ENCODE measurements around the gene FGD4.

Gene FGD4

DNA sequence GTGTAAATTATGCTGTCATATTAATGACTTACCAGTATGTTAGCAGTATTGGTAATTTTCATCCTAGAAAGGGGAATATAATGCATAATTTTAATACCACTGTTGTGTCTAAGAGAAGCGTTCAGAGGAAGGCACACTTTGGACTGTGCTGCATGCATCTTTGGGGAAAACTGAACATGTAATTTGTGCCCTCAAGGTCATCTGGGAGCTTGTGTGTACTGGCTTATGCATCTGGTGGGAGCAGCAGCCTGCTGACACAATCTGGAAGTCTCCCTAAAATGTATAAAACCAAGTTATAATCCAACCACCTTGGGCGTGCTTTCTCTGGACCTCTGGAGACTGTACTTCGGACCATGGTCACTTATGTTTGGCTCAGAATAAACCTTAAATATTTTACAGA lies 14.1 kb downstream of the FGD4 start:
- no peak for DNase-seq

DNA sequence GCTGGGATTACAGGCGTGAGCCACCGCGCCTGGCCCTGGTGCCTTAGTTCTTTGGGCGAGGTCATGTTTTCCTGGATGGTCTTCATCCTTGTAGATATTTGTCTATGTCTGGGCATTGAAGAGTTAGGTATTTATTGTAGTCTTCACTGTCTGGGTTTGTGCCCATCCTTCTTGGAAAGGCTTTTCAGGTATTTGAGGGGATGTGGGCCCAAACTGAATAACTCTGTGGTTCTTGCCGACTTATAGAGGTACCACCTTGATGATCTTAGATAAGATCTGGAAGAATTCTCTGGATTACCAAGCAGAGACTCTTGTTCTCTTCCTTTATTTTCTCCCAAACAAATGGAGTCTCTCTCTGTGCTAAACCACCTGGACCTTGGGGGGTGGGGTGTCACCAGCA lies 18.9 kb downstream of the FGD4 start:
- no peak for DNase-seq

DNA sequence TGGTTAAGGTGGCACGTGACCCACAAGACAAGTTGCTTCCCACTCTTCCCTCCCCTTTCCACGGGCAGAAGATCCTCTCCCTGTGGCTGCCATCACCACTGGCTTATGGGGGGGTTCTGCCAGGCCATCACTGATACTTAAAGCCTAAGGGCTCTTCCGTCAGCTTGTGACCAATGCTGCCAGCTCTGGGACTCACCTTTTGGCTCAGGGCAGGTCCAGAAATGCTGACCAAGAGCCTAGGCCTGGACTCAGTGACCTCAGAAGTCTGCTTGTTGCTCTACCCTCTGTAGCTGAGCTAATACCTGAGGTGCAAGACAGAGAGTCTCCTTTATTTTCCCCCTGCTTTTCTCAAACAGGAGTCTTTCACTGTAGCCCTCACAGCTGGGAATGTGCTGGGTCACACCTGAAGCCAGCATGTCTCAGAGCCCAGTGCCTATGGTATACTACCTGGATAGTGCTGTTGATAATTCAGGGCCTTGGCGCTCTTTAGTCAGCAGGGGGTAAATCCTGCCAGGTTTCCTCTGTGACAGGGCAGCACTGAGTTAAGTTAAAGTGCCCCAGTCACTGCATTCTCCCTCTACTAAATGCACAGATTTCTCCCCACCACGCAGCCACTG lies 19.7 kb downstream of the FGD4 start:
- DNase-seq: no peak

DNA sequence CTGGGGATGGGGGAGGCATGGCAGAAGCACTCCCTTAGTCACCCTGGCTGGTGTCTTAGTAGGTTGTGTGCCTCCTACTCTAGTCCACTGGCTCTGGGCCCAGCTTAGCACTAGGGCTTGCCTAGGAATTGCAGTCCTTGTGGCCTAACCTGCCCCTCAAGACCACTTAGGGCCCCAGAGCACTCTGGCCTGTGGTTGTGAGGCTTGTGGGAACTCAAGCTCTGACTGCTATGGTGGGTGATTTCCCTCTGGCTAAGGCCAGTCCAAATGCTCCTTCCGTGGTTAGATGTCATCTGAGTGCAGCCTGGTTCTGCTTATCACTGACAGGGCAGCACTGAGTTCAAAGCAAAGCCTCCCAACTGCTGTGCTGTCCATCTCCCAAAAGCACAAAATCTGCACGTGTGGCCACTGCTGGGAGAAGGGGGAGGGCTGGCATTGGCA lies 20.2 kb downstream of the FGD4 start:
- no peak for DNase-seq

DNA sequence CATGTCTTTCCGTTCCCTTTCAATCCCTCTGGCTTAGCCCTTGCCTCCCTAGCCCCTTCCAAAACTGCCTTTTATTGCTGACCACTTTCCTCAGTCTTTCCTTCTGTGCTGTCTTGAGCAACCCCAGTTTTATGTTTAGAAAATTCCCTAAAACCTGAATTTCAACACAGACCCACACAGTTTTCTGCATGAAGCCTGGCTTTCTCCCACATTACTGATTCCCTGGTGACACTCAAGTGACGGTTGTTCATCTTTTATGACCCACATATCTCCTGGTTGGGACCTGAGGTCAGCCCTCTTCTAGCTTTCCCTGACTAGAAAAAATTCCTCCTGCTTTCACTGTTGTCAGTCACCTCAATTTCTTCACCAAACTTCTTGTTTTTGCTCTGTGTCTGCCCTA lies 21.0 kb downstream of the FGD4 start:
- no peak for DNase-seq

DNA sequence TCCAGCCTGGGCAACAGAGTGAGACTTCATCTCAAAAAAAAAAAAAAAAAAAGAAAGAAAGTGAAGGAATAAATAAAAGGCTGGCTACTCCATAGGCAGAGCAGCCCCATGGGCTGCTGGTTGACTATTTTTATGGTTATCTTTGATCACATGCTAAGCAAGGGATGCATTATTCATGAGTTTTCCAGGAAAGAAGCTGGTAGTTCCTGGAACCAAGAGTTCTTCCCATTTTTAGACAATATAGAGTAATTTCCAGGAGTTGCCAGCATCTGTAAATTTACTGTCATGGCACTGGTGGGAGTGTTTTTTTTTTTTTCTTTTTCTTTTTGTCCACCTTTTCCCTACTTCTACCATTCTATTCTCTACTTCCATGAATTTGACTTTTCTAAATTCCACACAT lies 24.2 kb downstream of the FGD4 start:
- DNase-seq: no peak

DNA sequence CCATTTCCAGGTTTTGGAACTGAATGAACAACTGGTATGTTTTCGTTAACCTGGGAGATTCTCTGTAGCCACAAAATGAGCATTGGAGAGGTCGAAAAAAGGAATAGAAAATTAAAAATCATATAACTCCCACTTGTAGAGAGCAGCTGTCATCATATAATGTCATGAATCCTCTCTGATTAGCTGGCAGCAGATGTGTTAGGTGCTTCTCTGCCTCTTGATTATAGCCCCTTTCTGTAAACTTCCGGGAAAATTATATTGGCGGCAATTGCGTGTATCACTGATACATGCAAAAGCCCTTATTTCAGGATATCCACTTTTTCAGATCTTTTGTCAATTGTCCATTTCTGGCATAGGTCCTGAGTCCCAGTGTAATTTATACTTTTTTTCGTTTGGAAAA lies 31.7 kb downstream of the FGD4 start:
- no peak for DNase-seq

DNA sequence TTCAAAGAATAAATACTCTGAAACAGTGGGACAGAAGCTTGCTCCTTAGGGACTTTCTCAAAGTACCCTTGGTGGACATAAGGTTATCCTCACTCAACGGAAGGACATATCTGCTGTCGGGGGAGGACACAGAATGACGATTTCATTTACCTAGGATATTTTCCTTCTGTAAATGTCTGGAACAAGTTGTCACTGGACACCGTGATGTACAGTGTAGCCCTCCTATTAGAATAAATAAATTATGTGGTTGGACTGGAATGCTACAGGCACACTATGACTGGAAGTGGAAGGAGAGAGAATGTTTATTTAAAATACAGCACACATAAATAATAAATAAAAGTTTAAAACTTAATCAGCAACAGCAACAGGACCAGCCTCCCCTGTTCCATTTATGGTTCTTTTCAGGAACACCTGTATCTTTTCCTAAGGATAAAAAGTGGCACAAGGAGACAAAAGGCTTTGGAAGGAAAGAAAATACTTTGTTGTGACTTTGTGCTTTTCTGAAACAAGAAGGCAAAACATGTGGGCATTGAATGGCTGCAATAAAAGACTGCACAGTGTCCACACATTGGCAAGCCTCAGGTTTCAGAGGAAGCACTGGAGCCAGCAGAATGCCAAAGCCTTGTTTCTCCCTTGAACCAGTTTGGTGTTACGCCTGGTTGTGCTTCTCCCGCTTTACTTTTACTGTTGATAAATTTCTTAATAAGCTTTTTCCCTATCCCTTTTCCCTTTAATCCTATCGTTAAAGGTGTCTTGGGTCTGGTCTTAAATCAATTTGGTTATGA lies 36.8 kb downstream of the FGD4 start:
- no peak for DNase-seq

DNA sequence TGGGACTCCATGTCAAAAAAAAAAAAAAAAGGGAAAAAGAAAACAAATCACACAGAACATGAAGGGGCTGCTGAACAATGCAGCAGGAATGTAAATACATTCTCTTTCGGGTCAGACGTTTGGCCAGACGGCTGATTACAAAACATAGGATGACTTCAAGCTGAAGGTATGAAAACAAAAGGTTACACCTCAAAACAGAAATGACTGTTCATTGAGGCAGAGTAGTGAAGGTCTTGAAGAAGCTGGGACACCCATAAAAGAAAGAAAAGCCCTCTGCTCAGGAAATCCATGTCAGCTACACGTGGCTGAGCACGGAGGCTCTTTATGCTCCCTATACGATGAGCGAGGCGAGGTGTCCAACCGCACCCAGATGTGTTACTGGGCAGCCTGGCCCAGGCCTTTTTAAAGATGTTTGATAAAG lies 37.7 kb downstream of the FGD4 start:
- DNase-seq: no peak

DNA sequence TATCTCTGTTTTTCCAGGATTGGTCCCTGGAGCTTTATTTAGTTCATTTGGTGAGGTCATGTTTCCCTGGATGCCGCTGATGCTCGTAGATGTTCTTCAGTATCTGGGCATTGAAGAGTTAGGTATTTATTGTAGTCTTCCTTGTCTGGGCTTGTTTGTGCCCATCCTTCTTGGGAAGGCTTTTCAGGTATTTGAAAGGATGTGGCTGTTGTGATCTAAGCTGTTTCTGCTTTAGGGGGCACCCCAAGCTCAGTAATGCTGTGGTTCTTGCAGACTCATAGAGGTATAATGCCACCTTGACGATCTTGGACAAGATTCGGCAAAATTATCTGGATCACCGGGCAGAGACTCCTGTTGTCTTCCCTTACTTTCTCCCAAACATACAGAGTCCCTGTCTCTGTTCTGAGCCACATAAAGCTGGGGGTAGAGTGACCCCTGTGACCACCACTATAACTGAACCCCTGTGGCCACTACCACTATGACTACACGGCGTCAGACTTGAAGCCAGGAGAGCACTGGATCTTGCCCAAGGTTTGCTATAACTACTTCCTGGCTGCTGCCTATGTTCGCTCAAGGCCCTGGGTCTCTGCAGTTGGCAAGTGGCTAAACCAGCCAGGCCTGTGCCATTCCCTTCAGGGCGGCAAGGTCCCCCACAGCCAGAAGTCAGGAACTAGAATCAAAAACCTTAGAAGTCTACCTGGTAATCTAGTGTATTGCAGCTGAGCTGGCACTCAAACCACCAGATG lies 40.9 kb downstream of the FGD4 start:
- no peak for DNase-seq

DNA sequence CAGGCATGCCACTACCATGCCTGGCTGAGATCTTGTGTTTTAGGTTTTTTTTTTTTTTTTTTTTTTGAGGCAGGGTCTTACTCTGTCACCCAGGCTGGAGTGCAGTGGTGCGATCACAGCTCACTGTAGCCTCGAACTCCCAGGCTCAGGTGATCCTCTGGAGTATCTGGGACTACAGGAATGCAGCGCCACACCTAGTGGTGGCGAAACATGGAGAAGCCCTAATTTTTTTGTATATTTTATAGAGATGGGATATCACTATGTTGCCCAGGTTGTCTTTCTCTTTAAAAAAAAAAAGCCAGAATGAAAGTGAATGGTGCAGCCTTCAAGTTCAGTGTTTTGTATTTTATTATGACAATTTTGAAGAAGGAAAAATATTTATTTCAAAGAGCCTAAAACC lies 44.1 kb downstream of the FGD4 start:
- DNase-seq: no peak

DNA sequence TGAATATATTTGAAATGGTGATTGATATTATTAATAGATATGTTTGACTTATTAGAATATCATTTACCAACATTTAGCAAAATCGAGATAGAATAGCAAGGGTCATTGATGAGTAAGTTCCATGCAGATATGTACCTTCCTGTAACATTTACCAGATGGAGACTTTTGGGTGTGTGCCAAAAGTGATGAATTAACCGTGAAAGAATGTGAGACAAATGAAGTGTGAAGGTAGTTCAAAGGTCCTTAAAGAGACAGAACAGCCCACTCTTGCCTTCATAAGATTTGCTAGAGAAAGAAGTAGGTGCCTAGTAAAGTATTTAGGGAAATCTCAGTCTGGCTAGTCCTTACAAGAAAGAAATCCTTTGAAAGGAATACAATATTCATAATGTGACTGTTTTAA lies 45.5 kb downstream of the FGD4 start:
- no peak for DNase-seq

DNA sequence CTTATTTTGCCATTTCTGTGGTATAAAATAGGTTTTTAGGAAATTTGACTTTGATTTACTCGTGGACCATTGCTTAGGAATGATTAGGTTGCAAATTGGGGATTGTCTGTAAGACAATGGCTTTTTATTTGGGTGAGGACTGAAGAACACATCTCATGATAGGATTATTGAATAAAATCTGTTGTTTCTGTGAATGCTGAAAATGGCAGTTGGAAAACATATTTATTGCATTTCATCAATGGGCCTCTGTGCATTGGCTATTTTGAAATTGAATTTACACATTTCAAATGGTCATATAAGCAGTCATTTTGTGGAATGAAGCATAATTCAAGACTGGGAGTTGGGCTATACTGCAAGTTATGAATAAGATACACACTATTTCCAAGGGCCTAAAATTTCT lies 46.0 kb downstream of the FGD4 start:
- DNase-seq: no peak

DNA sequence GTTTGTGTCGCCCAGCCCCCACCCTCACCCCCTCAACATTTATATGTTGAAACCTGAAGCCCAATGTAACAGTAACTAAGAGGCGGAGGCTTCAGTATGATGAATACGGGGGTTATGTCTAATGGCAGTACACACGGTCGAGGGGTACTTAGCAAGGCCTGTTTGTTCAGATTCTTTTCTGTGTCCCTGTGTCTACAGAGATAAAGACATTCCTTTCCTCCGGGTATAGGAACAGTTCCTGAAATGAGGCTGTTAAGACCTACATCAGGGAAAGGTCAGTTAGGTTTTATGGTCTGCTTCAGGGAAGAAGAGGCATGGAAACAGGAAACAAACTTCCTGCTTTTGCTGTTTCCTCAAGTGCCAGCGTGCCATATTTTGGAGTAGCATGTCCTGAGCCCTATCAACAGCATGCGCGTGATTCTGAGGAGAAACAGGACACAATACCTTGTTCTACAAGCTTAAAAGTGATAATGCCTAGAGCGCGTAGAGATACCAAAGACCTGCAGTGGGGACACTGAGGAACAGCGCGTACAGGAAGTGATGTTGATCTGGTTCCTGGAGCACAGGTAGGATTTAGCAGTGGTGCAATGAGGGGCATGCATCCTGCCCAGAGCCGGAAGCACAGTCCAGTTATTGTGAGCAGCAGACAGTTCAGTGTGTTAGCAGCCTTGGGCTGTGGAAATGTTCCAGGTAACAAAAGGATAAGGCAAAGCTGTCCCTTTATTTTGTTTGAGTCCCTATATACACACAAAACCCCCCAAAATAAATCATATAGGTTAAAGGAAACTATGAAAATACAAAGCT lies 47.2 kb downstream of the FGD4 start:
- no peak for DNase-seq

DNA sequence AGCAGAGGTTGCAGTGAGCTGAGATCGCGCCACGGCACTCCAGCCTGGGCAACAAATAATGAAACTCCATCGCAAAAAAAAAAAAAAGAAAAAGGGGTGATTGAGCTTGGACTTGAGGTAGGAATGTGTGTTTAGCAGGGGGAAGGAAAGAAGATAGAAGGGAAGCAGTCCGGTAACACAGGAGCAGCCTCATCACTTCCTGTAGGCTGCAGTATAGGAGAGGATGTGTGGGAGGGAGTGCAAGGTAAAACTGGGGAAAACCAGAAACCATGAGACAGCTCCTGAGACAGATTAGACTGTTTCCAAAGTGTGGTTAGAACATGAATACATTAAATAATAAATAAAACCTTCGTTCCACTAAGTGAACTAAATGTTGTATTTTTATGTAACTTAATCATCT lies 49.2 kb downstream of the FGD4 start:
- DNase-seq: no peak

DNA sequence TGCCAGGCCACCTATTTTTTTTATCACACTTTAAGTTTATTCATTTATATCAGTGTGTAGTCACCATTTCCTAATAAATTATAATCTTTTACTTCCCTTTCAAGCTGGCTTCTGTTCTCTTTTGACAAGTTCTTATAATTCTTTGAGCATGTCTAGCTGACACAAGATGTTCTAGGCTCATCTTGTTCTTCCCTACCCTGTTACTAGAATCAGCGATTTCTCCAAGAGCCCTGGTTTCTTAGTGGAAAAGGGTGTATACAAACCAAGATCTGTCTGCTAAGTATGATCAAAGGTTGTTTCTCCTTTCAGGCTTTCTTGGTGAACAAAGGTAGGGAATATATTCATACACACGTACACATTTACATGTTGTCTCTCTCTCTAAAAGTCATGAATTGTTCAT lies 51.0 kb downstream of the FGD4 start:
- DNase-seq: no peak

DNA sequence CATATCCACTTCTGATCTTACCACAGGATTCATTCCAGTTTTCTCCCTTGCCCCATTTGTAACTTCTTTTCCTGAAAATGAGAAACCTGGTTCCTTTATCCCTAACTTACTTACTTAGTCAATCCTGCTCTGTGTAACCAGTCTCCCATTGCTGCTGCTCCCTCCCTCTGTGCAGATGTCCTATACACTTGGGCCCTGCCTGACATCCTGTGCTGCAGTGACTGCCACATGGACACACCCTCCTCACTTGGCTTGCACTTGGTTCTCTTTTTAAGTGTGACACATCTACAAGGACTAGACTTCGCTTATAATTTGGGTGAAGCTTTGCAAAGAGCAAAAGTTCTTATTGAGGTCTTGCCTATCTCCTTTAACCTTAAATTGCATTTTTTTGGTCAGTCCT lies 51.4 kb downstream of the FGD4 start:
- DNase-seq: no peak

DNA sequence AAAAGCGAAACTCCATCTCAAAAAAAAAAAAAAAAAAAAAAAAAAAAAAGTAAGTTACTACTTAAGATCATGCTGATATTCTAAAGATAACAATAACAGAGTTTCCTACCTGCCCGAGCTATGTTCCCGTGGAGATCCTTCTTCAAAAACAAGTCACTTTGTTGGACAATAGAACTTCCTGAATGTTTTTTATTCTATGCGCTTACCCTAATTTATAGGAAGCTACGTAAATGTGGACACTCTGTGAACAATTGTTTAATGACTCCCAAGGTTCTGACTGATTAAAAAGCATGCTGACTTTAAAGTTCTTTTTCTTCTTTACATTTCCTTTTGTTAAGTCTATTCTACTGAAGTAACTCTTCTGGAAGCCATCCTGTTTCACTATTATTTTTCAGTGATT lies 52.5 kb downstream of the FGD4 start:
- no peak for DNase-seq

DNA sequence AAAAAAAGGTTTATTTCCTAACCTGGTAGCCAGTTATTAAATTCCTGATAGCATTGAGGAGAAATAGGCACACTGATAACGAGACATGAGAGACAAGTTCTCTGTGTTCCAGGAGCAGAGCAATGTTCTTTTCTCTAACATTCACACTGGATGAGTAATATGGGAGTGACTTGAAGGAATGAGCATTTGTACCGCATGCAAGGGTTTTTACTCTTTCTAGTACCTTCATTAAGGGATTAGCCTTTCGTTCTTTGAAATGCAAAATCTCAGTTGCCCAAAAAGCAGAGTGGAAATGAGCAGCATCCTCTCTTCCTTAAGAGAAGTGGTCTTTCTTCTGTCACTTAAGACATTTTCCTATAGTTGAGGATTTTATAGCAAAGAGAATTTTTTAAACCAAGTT lies 54.7 kb downstream of the FGD4 start:
- no peak for DNase-seq

DNA sequence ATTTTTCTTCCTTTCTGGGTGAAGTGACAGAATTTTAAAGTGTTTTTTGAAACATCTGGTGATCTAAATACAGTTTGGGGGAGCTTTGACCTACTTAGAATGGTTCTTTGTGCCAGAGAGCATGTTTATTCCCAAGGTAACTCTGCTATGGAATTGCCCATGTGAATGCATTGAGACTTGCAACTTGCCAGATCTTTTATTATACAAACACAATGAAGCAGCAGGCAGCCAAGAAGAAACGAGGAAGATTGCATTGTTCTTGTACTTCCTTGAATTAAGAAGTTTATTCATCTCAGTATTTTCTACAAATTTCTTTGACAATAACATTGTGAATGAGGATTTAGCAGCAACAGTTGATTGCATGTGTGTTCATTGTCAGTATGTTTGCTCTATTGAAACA lies 55.5 kb downstream of the FGD4 start:
- no peak for DNase-seq

DNA sequence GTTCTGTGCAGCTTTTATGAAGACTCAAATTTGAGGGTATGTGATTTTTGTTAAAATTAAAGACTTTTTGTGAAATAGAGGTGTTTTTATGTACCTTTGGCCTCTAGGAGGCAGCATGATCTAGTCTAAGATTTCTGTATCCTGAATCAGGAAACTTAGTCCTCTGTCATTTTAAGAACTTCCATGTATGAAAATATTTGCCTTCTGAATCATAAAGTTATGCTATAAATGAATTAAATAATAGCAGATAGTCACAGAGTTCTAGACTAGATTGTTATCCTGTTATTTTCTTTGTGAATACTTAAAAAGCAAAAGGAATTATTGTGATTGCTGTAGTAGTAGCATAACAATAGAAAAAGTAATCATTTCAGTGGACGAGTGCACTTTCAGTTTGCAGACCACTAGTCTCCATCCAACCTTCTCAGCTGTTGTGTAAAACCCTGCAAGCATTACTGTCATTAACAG lies 56.3 kb downstream of the FGD4 start:
- peak; percentile 49 for DNase-seq

DNA sequence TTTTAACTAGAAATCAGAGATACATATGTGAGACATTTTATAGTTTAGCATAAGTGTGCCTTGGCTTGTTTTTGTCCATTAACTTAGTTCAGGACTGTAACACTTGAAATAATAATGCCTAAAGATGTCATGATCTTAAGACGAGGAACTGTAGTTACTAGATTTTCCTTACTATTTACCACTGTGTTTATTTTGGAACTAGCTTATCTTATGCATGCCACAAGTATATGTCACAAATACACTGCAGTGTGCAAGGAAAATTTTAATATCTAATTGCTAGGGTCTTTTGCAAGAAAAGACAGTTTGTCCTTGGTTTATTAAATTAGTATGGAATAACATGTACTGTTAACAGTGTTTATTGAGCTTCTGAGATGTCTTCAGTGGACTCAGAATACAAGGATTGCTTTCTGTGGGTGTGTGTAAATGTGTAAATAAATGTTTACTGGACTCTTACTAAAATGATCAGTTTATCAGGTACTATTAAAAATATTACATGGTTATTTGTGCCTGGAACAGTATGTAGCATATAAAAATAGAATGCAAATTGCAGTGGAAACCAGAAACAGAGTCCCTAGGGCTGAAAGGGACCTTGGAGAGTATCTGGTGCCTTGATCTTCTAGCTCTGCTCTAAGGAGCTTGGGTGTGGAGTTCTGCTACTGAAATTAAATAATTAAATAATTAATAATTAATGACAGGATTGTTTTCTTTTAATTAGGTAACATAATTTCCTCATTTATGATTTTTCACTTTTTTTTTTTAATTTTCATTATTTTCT lies 58.1 kb downstream of the FGD4 start:
- no peak for DNase-seq

Measured in NCI-H2227 treated with DMSO at 0.1 percent for 48 hours (cell line).